ENCODE results near the gene PLXNA1.

- TF ChIP-seq CTCF (IDR thresholded peaks at IDR 0.05; ENCODE audit: borderline replicate concordance, extremely low read depth, low read length, poor library complexity, severe bottlenecking) = no peak
- TF ChIP-seq EZH2 (IDR thresholded peaks at IDR 0.05; ENCODE audit: borderline replicate concordance, low read depth, low read length, severe bottlenecking) = no peak
Measured at GRCh38 chr3:126988451-126989021, 5.6 kb downstream of the PLXNA1 start.

Measured in DND-41 (cell line).